MM.1S (cell line): ENCODE results near the gene MATN3.

Experiments used
- CTCF ChIP-seq: fragments of 300-600 bp; sonication (generic); IDR thresholded peaks from 2 replicates; pipeline ENCODE4 v1.5.1; 2016; ENCODE audit warnings: antibody characterized with exemption, low read length, mixed read lengths
- EZH2 ChIP-seq: fragments of 300-600 bp; sonication (generic); optimal IDR thresholded peaks from 2 replicates; pipeline ENCODE3; 2017; ENCODE audit warnings: low read depth, mild to moderate bottlenecking, antibody characterized with exemption, low read length, mixed read lengths
- EZH2phosphoT487 ChIP-seq: fragments of 300-600 bp; sonication (generic); IDR thresholded peaks from 2 replicates; pipeline ENCODE4 v1.6.1; 2018; ENCODE audit warnings: antibody characterized with exemption, low read length

DNA sequence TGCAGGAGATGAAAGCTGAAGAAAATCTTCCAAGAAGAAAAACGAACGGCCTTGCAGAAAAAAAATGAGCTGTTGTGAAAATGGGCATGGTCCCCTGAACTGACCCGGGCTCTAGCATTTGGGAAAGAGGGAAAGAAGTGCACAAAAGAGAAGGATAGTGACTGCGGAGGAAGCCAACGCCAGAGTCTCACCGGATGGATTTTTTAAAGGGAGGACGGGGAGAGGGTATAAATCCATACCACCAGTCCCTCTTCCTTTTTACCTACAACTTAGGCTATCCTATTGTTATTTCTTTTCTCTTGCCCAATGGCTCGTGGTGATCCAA, 23.2 kb downstream of the MATN3 start:
- no peak for TF ChIP-seq CTCF
- TF ChIP-seq EZH2phosphoT487: no peak
- TF ChIP-seq EZH2: no peak
